CD4-positive, alpha-beta T cell treated with Interleukin-15 for 4 hours (primary cell): ENCODE results near the gene ACER2.

Experiments used
- DNase-seq: peaks from one replicate; pipeline ENCODE4 v3.0.0-alpha.2; 2020; ENCODE audit warnings: low spot score

The ACER2 gene

GRCh38 chr9:19456426-19456825 is 47.6 kb downstream of the ACER2 start:
- no peak for DNase-seq

GRCh38 chr9:19456996-19457692 is 48.3 kb downstream of the ACER2 start:
- peak; percentile 72 for DNase-seq

- DNase-seq, result no peak
Observed at GRCh38 chr9:19457693-19458009, 48.8 kb downstream of the ACER2 start.

GRCh38 chr9:19460243-19460642 is 51.4 kb downstream of the ACER2 start:
- DNase-seq, result no peak

- DNase-seq, result no peak
Observed at GRCh38 chr9:19461135-19461534, 52.3 kb downstream of the ACER2 start.

- no peak for DNase-seq
Observed at GRCh38 chr9:19464061-19464763, 55.4 kb downstream of the ACER2 start.

GRCh38 chr9:19464764-19465585 is 56.2 kb downstream of the ACER2 start:
- peak; percentile 75 for DNase-seq

GRCh38 chr9:19465586-19466279 is 56.9 kb downstream of the ACER2 start:
- no peak for DNase-seq

GRCh38 chr9:19466280-19466639 is 57.5 kb downstream of the ACER2 start:
- DNase-seq, result no peak

GRCh38 chr9:19469271-19469670 is 60.5 kb downstream of the ACER2 start:
- DNase-seq, result no peak

- no peak for DNase-seq
Observed at GRCh38 chr9:19470567-19470966, 61.8 kb downstream of the ACER2 start.

- no peak for DNase-seq
Observed at GRCh38 chr9:19470981-19471650, 62.3 kb downstream of the ACER2 start.

GRCh38 chr9:19471737-19472648 is 63.2 kb downstream of the ACER2 start:
- peak; percentile 28 for DNase-seq

GRCh38 chr9:19473605-19474004 is 64.8 kb downstream of the ACER2 start:
- no peak for DNase-seq

- no peak for DNase-seq
Observed at GRCh38 chr9:19479874-19480273, 71.1 kb downstream of the ACER2 start.

- DNase-seq, result no peak
Observed at GRCh38 chr9:19480345-19480744, 71.5 kb downstream of the ACER2 start.

- no peak for DNase-seq
Observed at GRCh38 chr9:19481121-19481870, 72.5 kb downstream of the ACER2 start.

- DNase-seq, result no peak
Observed at GRCh38 chr9:19481971-19482404, 73.2 kb downstream of the ACER2 start.

- no peak for DNase-seq
Observed at GRCh38 chr9:19484699-19485098, 75.9 kb downstream of the ACER2 start.

- no peak for DNase-seq
Observed at GRCh38 chr9:19485193-19485592, 76.4 kb downstream of the ACER2 start.
